HG02852 (cell line): Measurements from ENCODE around the gene ATP1B3.
"Not testable (repeated sequence)": the region's sequence is repeated elsewhere in the genome, so short reads cannot be mapped to it uniquely, and the experiment has no call there.

Experiments used
- ATAC-seq: cut with Tn5 transposase; IDR thresholded peaks from one replicate; pipeline ENCODE4 v1.9.1; 2021; ENCODE audit warnings: mild to moderate bottlenecking, moderate library complexity; ENCODE audit not compliant: unreplicated experiment

The ATP1B3 gene

GRCh38 chr3:141876381-141876890, at the start of gene ATP1B3:
Gene ATP1B3 (plus strand): TSS chr3:141876643. CDS start chr3:141876802, 159 bp downstream.
- peak; percentile 71 for ATAC-seq

- ATAC-seq, result no peak
Measured at GRCh38 chr3:141828487-141828886, 48.0 kb upstream of the ATP1B3 start.

- ATAC-seq, result no peak
Measured at GRCh38 chr3:141828890-141829289, 47.6 kb upstream of the ATP1B3 start.

- ATAC-seq, result no peak
Measured at GRCh38 chr3:141830508-141830907, 45.9 kb upstream of the ATP1B3 start.

GRCh38 chr3:141834292-141834691, 42.2 kb upstream of the ATP1B3 start:
- no peak for ATAC-seq

GRCh38 chr3:141835557-141836229, 40.8 kb upstream of the ATP1B3 start:
- ATAC-seq, result no peak

GRCh38 chr3:141839389-141839788, 37.1 kb upstream of the ATP1B3 start:
- ATAC-seq, result no peak

GRCh38 chr3:141840737-141841544, 35.5 kb upstream of the ATP1B3 start:
- no peak for ATAC-seq

- no peak for ATAC-seq
Measured at GRCh38 chr3:141844108-141844507, 32.3 kb upstream of the ATP1B3 start.

GRCh38 chr3:141844812-141845211, 31.6 kb upstream of the ATP1B3 start:
- no peak for ATAC-seq

GRCh38 chr3:141845407-141846049, 30.9 kb upstream of the ATP1B3 start:
- ATAC-seq, result no peak

GRCh38 chr3:141846050-141846433, 30.4 kb upstream of the ATP1B3 start:
- ATAC-seq, result no peak

GRCh38 chr3:141848159-141848748, 28.2 kb upstream of the ATP1B3 start:
- not testable (repeated sequence) for ATAC-seq

GRCh38 chr3:141849056-141849815, 27.2 kb upstream of the ATP1B3 start:
- no peak for ATAC-seq

- no peak for ATAC-seq
Measured at GRCh38 chr3:141851411-141851810, 25.0 kb upstream of the ATP1B3 start.

GRCh38 chr3:141853081-141853601, 23.3 kb upstream of the ATP1B3 start:
- ATAC-seq, result no peak

GRCh38 chr3:141853629-141854168, 22.7 kb upstream of the ATP1B3 start:
- no peak for ATAC-seq

- no peak for ATAC-seq
Measured at GRCh38 chr3:141854599-141854998, 21.8 kb upstream of the ATP1B3 start.

- no peak for ATAC-seq
Measured at GRCh38 chr3:141858312-141858711, 18.1 kb upstream of the ATP1B3 start.

- no peak for ATAC-seq
Measured at GRCh38 chr3:141859651-141860050, 16.8 kb upstream of the ATP1B3 start.
